HL-60 (cell line): ENCODE measurements around the gene ESR1.

Source experiments
- CTCF ChIP-seq: IDR thresholded peaks from one replicate; pipeline ENCODE4 v1.5.1; 2011; ENCODE audit warnings: low read length, control low read depth, inconsistent platforms; ENCODE audit not compliant: insufficient read depth
- GABPA ChIP-seq: IDR thresholded peaks from 2 replicates; pipeline ENCODE4 v1.6.1; 2012; ENCODE audit warnings: low read depth
- POLR2AphosphoS5 ChIP-seq: IDR thresholded peaks from 2 replicates; pipeline ENCODE4 v1.6.1; 2012; ENCODE audit warnings: low read depth
- SPI1 ChIP-seq: IDR thresholded peaks from 2 replicates; pipeline ENCODE4 v1.6.1; 2012; ENCODE audit warnings: low read depth, mild to moderate bottlenecking, borderline replicate concordance
- TF ChIP-seq, protein P1 (sequence below): IDR thresholded peaks from 2 replicates; pipeline ENCODE4 v1.6.1; 2012; ENCODE audit warnings: low read depth; ENCODE audit not compliant: insufficient replicate concordance

DNA sequence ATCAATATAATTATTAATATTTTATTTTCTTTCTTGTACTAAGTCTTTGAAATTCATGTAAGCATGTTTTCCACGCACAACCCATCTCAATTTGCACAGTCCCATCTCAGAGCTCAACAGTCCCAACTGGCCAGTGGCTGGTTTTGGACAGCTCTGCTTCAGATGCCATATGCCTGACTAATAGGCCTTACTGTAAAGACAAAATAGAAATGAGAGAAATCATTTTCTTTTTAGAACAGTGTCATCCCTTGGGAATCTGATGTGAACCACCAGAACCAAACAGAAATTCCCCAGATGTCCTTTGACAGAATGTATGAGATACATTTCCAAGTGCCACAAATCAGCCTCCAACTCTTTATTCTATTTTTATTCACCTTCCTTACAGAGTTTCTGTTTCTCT, 338.9 kb downstream of the ESR1 start:
- no peak for TF ChIP-seq CTCF
- TF ChIP-seq, protein P1, sequence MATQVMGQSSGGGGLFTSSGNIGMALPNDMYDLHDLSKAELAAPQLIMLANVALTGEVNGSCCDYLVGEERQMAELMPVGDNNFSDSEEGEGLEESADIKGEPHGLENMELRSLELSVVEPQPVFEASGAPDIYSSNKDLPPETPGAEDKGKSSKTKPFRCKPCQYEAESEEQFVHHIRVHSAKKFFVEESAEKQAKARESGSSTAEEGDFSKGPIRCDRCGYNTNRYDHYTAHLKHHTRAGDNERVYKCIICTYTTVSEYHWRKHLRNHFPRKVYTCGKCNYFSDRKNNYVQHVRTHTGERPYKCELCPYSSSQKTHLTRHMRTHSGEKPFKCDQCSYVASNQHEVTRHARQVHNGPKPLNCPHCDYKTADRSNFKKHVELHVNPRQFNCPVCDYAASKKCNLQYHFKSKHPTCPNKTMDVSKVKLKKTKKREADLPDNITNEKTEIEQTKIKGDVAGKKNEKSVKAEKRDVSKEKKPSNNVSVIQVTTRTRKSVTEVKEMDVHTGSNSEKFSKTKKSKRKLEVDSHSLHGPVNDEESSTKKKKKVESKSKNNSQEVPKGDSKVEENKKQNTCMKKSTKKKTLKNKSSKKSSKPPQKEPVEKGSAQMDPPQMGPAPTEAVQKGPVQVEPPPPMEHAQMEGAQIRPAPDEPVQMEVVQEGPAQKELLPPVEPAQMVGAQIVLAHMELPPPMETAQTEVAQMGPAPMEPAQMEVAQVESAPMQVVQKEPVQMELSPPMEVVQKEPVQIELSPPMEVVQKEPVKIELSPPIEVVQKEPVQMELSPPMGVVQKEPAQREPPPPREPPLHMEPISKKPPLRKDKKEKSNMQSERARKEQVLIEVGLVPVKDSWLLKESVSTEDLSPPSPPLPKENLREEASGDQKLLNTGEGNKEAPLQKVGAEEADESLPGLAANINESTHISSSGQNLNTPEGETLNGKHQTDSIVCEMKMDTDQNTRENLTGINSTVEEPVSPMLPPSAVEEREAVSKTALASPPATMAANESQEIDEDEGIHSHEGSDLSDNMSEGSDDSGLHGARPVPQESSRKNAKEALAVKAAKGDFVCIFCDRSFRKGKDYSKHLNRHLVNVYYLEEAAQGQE, result no peak
- no peak for TF ChIP-seq SPI1
- TF ChIP-seq GABPA, result no peak
- TF ChIP-seq POLR2AphosphoS5, result no peak
